HepG2 (cell line): Measurements from ENCODE around the gene CARHSP1. TPM values are rescaled to one million over a fixed set of nuclear protein-coding genes. Genes with fewer than 3 reads are reported as not detected.

ENCODE experiments used
- ARNT2 ChIP-seq: sonication (generic); formaldehyde crosslinking; IDR thresholded peaks from 2 replicates; pipeline ENCODE4 v1.8.0; 2022; ENCODE audit warnings: mild to moderate bottlenecking, low read depth, missing genetic modification reagents, moderate library complexity
- ERF ChIP-seq: IDR thresholded peaks from 2 replicates; pipeline ENCODE4 v1.6.1; 2018; ENCODE audit warnings: missing biosample characterization, missing genetic modification reagents
- HIVEP1 ChIP-seq: sonication (generic); formaldehyde crosslinking; IDR thresholded peaks from 2 replicates; pipeline ENCODE4 v1.4.0; 2020; ENCODE audit warnings: mild to moderate bottlenecking, missing genetic modification reagents
- MIER2 ChIP-seq: IDR thresholded peaks from 2 replicates; pipeline ENCODE4 v1.6.1; 2016; ENCODE audit warnings: missing biosample characterization, missing genetic modification reagents
- NONO ChIP-seq, 2 experiments: fragments of 450-650 bp in 1 of 2; sonication (generic) in 1 of 2; formaldehyde crosslinking in 1 of 2; IDR thresholded peaks in 1 of 2; conservative IDR thresholded peaks in 1 of 2; 2 replicates each; pipeline versions ENCODE4 v1.6.1 to v1.8.0; 2017 to 2022; ENCODE audit warnings: mild to moderate bottlenecking in 1 of 2, missing genetic modification reagents in 1 of 2, moderate library complexity in 1 of 2
- PAWR ChIP-seq: sonication (generic); formaldehyde crosslinking; IDR thresholded peaks from 2 replicates; pipeline ENCODE4 v1.4.0; 2020; ENCODE audit warnings: missing genetic modification reagents, mild to moderate bottlenecking, borderline replicate concordance
- POLR2G ChIP-seq: fragments of 200-400 bp; formaldehyde crosslinking; IDR thresholded peaks from 2 replicates; pipeline ENCODE4 v1.6.1; 2018; ENCODE audit warnings: mild to moderate bottlenecking, low read depth, low read length, moderate library complexity
- RELA ChIP-seq: sonication (generic); formaldehyde crosslinking; IDR thresholded peaks from 2 replicates; pipeline ENCODE4 v1.4.0; 2020; ENCODE audit warnings: missing genetic modification reagents
- SP140L ChIP-seq: sonication (generic); formaldehyde crosslinking; IDR thresholded peaks from 2 replicates; pipeline ENCODE4 v1.4.0; 2020; ENCODE audit warnings: missing genetic modification reagents, borderline replicate concordance
- SRY ChIP-seq: sonication (generic); formaldehyde crosslinking; IDR thresholded peaks from 2 replicates; pipeline ENCODE4 v1.8.0; 2022; ENCODE audit warnings: mild to moderate bottlenecking, missing genetic modification reagents
- STAT5B ChIP-seq: sonication (generic); formaldehyde crosslinking; IDR thresholded peaks from 2 replicates; pipeline ENCODE4 v1.4.0; 2020; ENCODE audit warnings: missing genetic modification reagents
- ZBTB38 ChIP-seq: sonication (generic); formaldehyde crosslinking; IDR thresholded peaks from 2 replicates; pipeline ENCODE4 v1.5.1; 2020; ENCODE audit warnings: mild to moderate bottlenecking, missing genetic modification reagents
- ZBTB44 ChIP-seq: sonication (generic); formaldehyde crosslinking; IDR thresholded peaks from 2 replicates; pipeline ENCODE4 v1.4.0; 2020; ENCODE audit warnings: missing genetic modification reagents
- ZNF343 ChIP-seq: sonication (generic); formaldehyde crosslinking; IDR thresholded peaks from 2 replicates; pipeline ENCODE4 v1.4.0; 2020; ENCODE audit warnings: mild to moderate bottlenecking, missing genetic modification reagents
- ZNF75D ChIP-seq: sonication (generic); formaldehyde crosslinking; IDR thresholded peaks from 2 replicates; pipeline ENCODE4 v1.8.1; 2023; ENCODE audit warnings: missing genetic modification reagents, mild to moderate bottlenecking, borderline replicate concordance
- ZNF772 ChIP-seq: sonication (generic); formaldehyde crosslinking; IDR thresholded peaks from 2 replicates; pipeline ENCODE4 v1.5.0; 2020; ENCODE audit warnings: mild to moderate bottlenecking, missing genetic modification reagents
- ZNF800 ChIP-seq: sonication (generic); formaldehyde crosslinking; IDR thresholded peaks from 2 replicates; pipeline ENCODE4 v1.4.0; 2020; ENCODE audit warnings: missing genetic modification reagents
- ZSCAN22 ChIP-seq: sonication (generic); formaldehyde crosslinking; IDR thresholded peaks from 2 replicates; pipeline ENCODE4 v1.4.0; 2020; ENCODE audit warnings: mild to moderate bottlenecking, missing genetic modification reagents
- polyA plus RNA-seq, 8 experiments: library from polyadenylated mRNA; depleted of rRNA in 3 of 8; stranded (reverse) in 7 of 8; unstranded in 1 of 8; fragments of >200 nt; fragmentation: Illumina TruSeq in 4 of 8; extraction: Trizol in 4 of 8; gene quantifications; 2 replicates each; pipeline versions ENCODE4 v1.2.1 to v1.2.3, GENCODE V29; 2011 to 2016; ENCODE audit warnings: low read depth in 4 of 8, missing spikeins in 1 of 8, mixed read lengths in 1 of 8; ENCODE audit not compliant: insufficient read depth in 1 of 8
- total RNA-seq, 5 experiments: library from RNA; depleted of rRNA; stranded (reverse); fragments of >200 nt; fragmentation: Illumina TruSeq; extraction: Trizol; gene quantifications; 2 replicates each; pipeline ENCODE4 v1.2.3, GENCODE V29; 2016; ENCODE audit warnings: low read depth in 1 of 5
- TF ChIP-seq, protein P1 (sequence below): sonication (generic); formaldehyde crosslinking; IDR thresholded peaks from 2 replicates; pipeline ENCODE4 v1.4.0; 2020; ENCODE audit warnings: missing genetic modification reagents, borderline replicate concordance
- TF ChIP-seq, protein P2 (sequence below): sonication (generic); formaldehyde crosslinking; IDR thresholded peaks from 2 replicates; pipeline ENCODE4 v1.5.1; 2020; ENCODE audit warnings: mild to moderate bottlenecking, missing genetic modification reagents, borderline replicate concordance

The CARHSP1 gene
- total and polyA plus RNA-seq, 2 of the 13 experiments (the other 11 are each of a cell fraction or from before 2014, with no cell fraction given), result 173 to 345 TPM

- TF ChIP-seq, protein P1, sequence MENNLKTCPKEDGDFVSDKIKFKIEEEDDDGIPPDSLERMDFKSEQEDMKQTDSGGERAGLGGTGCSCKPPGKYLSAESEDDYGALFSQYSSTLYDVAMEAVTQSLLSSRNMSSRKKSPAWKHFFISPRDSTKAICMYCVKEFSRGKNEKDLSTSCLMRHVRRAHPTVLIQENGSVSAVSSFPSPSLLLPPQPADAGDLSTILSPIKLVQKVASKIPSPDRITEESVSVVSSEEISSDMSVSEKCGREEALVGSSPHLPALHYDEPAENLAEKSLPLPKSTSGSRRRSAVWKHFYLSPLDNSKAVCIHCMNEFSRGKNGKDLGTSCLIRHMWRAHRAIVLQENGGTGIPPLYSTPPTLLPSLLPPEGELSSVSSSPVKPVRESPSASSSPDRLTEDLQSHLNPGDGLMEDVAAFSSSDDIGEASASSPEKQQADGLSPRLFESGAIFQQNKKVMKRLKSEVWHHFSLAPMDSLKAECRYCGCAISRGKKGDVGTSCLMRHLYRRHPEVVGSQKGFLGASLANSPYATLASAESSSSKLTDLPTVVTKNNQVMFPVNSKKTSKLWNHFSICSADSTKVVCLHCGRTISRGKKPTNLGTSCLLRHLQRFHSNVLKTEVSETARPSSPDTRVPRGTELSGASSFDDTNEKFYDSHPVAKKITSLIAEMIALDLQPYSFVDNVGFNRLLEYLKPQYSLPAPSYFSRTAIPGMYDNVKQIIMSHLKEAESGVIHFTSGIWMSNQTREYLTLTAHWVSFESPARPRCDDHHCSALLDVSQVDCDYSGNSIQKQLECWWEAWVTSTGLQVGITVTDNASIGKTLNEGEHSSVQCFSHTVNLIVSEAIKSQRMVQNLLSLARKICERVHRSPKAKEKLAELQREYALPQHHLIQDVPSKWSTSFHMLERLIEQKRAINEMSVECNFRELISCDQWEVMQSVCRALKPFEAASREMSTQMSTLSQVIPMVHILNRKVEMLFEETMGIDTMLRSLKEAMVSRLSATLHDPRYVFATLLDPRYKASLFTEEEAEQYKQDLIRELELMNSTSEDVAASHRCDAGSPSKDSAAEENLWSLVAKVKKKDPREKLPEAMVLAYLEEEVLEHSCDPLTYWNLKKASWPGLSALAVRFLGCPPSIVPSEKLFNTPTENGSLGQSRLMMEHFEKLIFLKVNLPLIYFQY, result no peak
- no peak; the same call in 1 of the 2 replicates for TF ChIP-seq STAT5B
- TF ChIP-seq POLR2G, result peak; percentile 21; the same call in 1 of the 2 replicates
- TF ChIP-seq ZBTB44 (CRISPR knock-in tag), result no peak
- no peak for TF ChIP-seq NONO (IDR thresholded peaks at IDR 0.05)
- TF ChIP-seq NONO (CRISPR knock-in tag; conservative IDR thresholded peaks at IDR 0.05), result peak; percentile 74
- TF ChIP-seq ZNF343 (CRISPR knock-in tag), result peak; percentile 43; the same call in 1 of the 2 replicates
- TF ChIP-seq RELA (CRISPR knock-in tag), result no peak
- TF ChIP-seq ARNT2 (CRISPR knock-in tag), result 0 out of 2 replicates have a peak, but pooled peaks have one; percentile 30
- peak; percentile 54; the same call in 1 of the 2 replicates for TF ChIP-seq ZNF800
- TF ChIP-seq ZSCAN22, result no peak; the same call in 1 of the 2 replicates
- TF ChIP-seq MIER2 (CRISPR knock-in tag), result no peak
- peak; percentile 61; the same call in 1 of the 2 replicates for TF ChIP-seq SRY (CRISPR knock-in tag)
- no peak for TF ChIP-seq SP140L (CRISPR knock-in tag)
- 0 out of 2 replicates have a peak, but pooled peaks have one; percentile 8 for TF ChIP-seq ZBTB38
- TF ChIP-seq ZNF75D, result no peak
- no peak for TF ChIP-seq ERF (CRISPR knock-in tag)
- peak; percentile 47; the same call in 1 of the 2 replicates for TF ChIP-seq ZNF772
- 0 out of 2 replicates have a peak, but pooled peaks have one; percentile 37 for TF ChIP-seq PAWR (CRISPR knock-in tag)
- peak; percentile 30; the same call in 1 of the 2 replicates for TF ChIP-seq HIVEP1 (CRISPR knock-in tag)
- TF ChIP-seq, protein P2, sequence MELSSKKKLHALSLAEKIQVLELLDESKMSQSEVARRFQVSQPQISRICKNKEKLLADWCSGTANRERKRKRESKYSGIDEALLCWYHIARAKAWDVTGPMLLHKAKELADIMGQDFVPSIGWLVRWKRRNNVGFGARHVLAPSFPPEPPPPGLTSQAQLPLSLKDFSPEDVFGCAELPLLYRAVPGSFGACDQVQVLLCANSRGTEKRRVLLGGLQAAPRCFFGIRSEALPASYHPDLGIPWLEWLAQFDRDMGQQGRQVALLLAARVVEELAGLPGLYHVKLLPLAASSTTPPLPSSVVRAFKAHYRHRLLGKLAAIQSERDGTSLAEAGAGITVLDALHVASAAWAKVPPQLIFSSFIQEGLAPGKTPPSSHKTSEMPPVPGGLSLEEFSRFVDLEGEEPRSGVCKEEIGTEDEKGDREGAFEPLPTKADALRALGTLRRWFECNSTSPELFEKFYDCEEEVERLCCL (CRISPR knock-in tag), result 0 out of 2 replicates have a peak, but pooled peaks have one; percentile 27
These were observed 1.4 kb downstream of the CARHSP1 start (continued) for GRCh38 chr16:8867216-8867931.
